ENCODE measurements around the gene ZFYVE26. TPM values are rescaled to one million over a fixed set of nuclear protein-coding genes. Genes with fewer than 3 reads are reported as not detected.

Gene ZFYVE26
- total RNA-seq = 10 to 100 TPM; 17.0 to 19.6 TPM

DNA sequence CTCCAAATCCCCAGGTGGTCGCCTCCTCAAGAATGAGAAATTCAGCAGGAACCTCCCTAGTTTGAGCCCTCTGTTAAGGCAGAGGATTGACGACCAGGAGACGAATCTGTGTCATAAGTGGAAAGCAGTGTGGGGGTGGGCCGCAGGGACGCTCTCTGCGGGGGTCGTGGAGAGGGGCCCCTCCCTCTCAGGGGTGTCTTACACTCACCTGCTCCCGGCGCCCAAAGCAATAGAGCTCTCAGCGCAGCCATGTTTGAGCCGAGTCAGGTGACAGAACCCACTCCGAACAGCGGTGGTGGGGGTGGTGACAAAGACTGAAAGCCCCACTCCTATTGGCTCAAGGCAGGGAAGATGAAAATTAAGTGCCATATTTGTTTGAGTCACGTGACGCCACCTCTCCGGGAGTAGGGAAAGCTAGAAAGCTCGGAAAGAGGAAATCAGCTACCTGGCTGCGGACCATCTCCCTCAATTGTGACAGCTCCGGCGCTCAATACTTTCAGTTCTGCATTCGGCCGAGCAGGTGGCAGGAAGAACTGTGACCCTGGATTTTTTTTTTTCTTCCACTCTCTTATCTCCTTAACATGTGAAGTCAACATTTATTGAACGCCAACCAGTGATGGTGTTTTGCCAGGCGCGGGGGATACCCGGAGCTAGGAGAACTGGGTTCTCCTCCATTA, at the start of gene ZFYVE26:
Gene ZFYVE26 (minus strand): TSS at position 265 of the 677 bp plus-strand sequence. CDS start 627 bp downstream, outside the sequence.
- Mint-ChIP-seq H3K4me3 (peak within 1 kb of the TSS; percentile 98), H3K27ac (peak within 1 kb of the TSS; percentile 96), H3K9me3 (no peaks in the 10 kb centered on the region), H3K4me1 (peaks cover 22% of the 10 kb centered on the region), H3K27me3 (no peaks in the 10 kb centered on the region), H3K36me3 (ENCODE audit: low read depth) (peaks cover 25% of the 10 kb centered on the region)
- peak; percentile 92 for ATAC-seq (replicated peaks)

GRCh38 chr14:67863223-67863622, 46.8 kb upstream of the ZFYVE26 start:
- Mint-ChIP-seq H3K27me3 (no peaks in the 10 kb centered on the region), H3K4me3 (no peak overlapping the region), H3K27ac (no peak overlapping the region), H3K4me1 (peaks cover 14% of the 10 kb centered on the region), H3K36me3 (ENCODE audit: low read depth) (peaks cover 14% of the 10 kb centered on the region), H3K9me3 (no peaks in the 10 kb centered on the region)
- no peak for ATAC-seq (replicated peaks)

DNA sequence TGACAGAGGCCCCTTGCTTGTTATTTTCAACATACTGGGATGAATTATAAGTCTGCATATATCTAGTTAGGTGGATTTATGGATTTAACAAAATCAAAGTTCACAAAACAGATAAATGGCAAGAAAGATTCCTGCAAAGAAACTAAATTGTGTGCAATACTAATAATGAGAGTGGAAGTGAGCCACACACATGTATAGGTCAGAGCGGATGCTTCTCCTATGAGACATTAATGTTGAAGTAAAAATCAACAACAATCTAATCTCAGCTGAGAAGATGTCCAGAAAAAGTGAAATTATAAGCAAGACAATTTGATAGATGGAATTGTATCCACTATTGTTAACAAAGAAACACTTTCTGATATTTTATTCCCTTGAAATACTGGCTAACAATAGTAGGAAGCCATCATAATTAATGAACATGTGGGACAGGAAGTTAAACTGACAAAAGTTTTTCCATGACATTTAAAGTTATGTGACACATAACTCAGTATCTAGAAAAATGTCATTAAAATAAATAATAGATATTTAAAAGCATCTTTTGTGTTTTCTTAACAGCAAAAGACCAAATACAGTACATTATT, 42.9 kb upstream of the ZFYVE26 start:
- Mint-ChIP-seq H3K27ac (no peak overlapping the region), H3K27me3 (no peaks in the 10 kb centered on the region), H3K4me3 (no peak overlapping the region), H3K36me3 (ENCODE audit: low read depth) (no peaks in the 10 kb centered on the region), H3K4me1 (peaks cover 6% of the 10 kb centered on the region), H3K9me3 (no peaks in the 10 kb centered on the region)
- ATAC-seq (replicated peaks) = no peak

DNA sequence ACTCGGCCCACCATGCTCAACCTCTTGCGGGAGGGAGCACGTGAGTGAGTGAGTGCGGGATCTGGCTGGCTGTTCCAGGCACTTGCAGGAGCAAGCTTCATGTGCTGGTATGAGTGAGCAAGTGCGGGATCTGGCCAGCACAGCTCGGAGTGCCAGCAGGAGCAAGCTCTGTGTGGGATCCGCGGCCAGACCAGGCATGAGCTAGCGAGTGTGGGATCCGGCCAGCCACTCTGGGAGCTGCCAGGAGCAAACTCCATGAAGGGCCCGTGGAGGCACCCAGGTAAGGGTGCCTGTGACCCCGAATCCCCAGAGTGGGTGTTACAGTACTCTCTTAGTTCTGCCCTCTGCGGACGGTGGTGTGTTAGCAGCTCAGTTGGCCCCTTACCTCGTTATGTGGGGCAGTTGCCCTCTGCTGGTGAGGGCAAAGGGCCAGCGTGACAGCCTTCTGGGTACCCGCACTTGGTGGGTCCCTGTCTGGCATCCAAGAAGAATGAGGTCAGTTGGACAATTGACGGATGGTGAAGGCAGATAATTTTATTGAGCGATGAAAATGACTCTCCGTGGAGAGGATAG, 41.5 kb upstream of the ZFYVE26 start:
- Mint-ChIP-seq H3K4me1 (no peaks in the 10 kb centered on the region), H3K4me3 (no peak overlapping the region), H3K27ac (no peak overlapping the region), H3K9me3 (no peaks in the 10 kb centered on the region), H3K36me3 (ENCODE audit: low read depth) (no peaks in the 10 kb centered on the region), H3K27me3 (no peaks in the 10 kb centered on the region)
- no peak for ATAC-seq (replicated peaks)

GRCh38 chr14:67856827-67857226, 40.4 kb upstream of the ZFYVE26 start:
- no peaks in the 10 kb centered on the region for H3K9me3 Mint-ChIP-seq
- H3K36me3 Mint-ChIP-seq (ENCODE audit: low read depth) = no peaks in the 10 kb centered on the region
- H3K27ac Mint-ChIP-seq = no peak overlapping the region
- H3K4me1 Mint-ChIP-seq = no peaks in the 10 kb centered on the region
- H3K27me3 Mint-ChIP-seq = no peaks in the 10 kb centered on the region
- no peak overlapping the region for H3K4me3 Mint-ChIP-seq
- ATAC-seq (replicated peaks) = no peak

- H3K27ac Mint-ChIP-seq = no peak overlapping the region
- H3K4me3 Mint-ChIP-seq = no peak overlapping the region
- H3K27me3 Mint-ChIP-seq = no peaks in the 10 kb centered on the region
- ATAC-seq (replicated peaks) = no peak
- no peaks in the 10 kb centered on the region for H3K4me1 Mint-ChIP-seq
- no peaks in the 10 kb centered on the region for H3K36me3 Mint-ChIP-seq (ENCODE audit: low read depth)
- no peaks in the 10 kb centered on the region for H3K9me3 Mint-ChIP-seq
Observed at GRCh38 chr14:67853715-67854114, 37.3 kb upstream of the ZFYVE26 start.

DNA sequence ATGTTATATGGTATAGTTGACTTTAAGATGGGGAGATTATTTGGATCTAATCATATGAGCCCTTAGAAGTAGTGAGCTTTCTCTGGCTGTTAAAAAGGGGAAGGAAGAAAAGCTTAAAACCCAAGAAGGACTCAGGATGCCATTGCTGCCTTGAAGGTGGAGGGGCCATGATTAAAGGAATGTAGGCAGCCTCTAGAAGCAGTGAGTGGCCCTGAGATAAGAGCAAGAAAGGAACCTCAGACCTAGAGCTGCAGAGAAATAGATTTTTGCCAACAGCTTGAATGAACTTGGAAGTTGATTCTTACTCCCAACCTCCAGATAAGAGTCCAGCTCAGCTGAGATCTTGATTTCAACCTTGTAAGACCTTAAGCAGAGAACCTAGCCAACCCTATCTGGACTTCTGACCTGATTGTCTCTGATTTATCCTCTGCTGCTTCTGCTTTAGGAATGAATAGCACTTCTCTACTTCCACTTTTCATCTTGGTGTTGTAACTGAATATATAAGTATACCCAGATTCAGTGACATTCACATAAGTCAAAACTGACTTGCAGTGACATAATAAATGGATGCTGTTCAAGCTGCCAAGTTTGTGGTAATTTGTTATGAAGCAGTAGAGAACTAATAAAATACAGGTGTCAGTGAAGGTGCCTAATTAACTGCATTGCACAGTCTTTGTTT, 36.7 kb upstream of the ZFYVE26 start:
- no peaks in the 10 kb centered on the region for H3K9me3 Mint-ChIP-seq
- H3K27ac Mint-ChIP-seq = no peak overlapping the region
- no peaks in the 10 kb centered on the region for H3K27me3 Mint-ChIP-seq
- no peak for ATAC-seq (replicated peaks)
- no peak overlapping the region for H3K4me3 Mint-ChIP-seq
- H3K4me1 Mint-ChIP-seq = no peaks in the 10 kb centered on the region
- no peaks in the 10 kb centered on the region for H3K36me3 Mint-ChIP-seq (ENCODE audit: low read depth)

GRCh38 chr14:67851785-67852410, 35.5 kb upstream of the ZFYVE26 start:
- Mint-ChIP-seq H3K27me3 (no peaks in the 10 kb centered on the region), H3K36me3 (ENCODE audit: low read depth) (no peaks in the 10 kb centered on the region), H3K27ac (no peak overlapping the region), H3K9me3 (peaks cover 5% of the 10 kb centered on the region), H3K4me1 (no peaks in the 10 kb centered on the region), H3K4me3 (no peak overlapping the region)
- ATAC-seq (replicated peaks) = no peak

GRCh38 chr14:67850066-67850830, 33.9 kb upstream of the ZFYVE26 start:
- no peak overlapping the region for H3K27ac Mint-ChIP-seq
- H3K36me3 Mint-ChIP-seq (ENCODE audit: low read depth) = no peaks in the 10 kb centered on the region
- peaks cover 5% of the 10 kb centered on the region for H3K9me3 Mint-ChIP-seq
- H3K4me3 Mint-ChIP-seq = no peak overlapping the region
- H3K27me3 Mint-ChIP-seq = no peaks in the 10 kb centered on the region
- ATAC-seq (replicated peaks) = no peak
- no peaks in the 10 kb centered on the region for H3K4me1 Mint-ChIP-seq

- no peak overlapping the region for H3K27ac Mint-ChIP-seq
- no peaks in the 10 kb centered on the region for H3K27me3 Mint-ChIP-seq
- H3K4me3 Mint-ChIP-seq = no peak overlapping the region
- peaks cover 5% of the 10 kb centered on the region for H3K9me3 Mint-ChIP-seq
- no peaks in the 10 kb centered on the region for H3K4me1 Mint-ChIP-seq
- no peak for ATAC-seq (replicated peaks)
- no peaks in the 10 kb centered on the region for H3K36me3 Mint-ChIP-seq (ENCODE audit: low read depth)
Observed at GRCh38 chr14:67846029-67846610, 29.7 kb upstream of the ZFYVE26 start.

DNA sequence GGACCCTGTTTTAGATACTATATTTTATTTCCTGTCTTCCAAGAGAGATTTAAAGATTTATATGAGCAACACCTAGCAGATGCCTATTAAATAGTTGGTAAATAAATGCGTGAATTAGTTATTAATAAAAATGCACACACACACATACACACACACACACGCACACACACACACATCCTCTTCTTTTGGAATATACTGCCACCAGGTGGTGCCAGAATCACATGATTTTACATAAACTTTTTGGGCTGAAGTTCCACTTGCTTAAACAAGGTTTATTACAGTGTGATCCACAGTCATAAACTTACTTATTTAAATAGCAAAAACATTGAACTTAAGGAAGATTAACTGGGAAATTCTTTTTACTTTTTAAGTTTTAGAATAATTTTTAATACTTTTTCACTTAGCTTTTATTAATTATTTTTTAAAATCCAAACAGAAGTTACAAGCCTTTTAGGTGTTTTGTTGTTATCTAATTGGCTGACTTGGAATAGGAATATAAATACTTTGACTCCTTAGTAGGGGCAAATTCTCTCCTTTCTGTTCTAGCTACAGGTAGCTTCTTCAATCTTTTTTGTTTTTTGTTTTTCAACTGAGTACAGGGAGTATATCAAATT, 20.7 kb upstream of the ZFYVE26 start:
- Mint-ChIP-seq H3K9me3 (no peaks in the 10 kb centered on the region), H3K27ac (no peak overlapping the region), H3K27me3 (no peaks in the 10 kb centered on the region), H3K36me3 (ENCODE audit: low read depth) (peaks cover 6% of the 10 kb centered on the region), H3K4me1 (no peaks in the 10 kb centered on the region), H3K4me3 (no peak overlapping the region)
- no peak for ATAC-seq (replicated peaks)

DNA sequence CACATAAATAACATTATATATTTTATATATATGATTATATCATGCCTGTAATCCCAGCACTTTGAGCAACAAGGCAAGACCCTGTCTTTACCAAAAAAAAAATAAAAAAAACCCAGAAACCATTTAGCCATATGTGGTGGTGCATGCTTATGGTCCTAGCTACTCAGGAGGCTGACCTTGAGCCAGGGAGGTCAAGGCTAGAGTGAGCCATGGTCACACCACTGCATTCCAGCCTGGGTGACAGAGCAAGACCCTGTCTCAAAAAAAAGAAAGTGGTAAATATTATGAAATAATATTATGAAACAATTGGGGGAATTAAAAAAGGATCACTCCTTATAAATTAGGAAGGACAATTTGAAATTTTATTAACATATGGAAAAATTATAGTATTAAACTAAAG, 19.2 kb upstream of the ZFYVE26 start:
- Mint-ChIP-seq H3K4me3 (no peak overlapping the region), H3K36me3 (ENCODE audit: low read depth) (peaks cover 10% of the 10 kb centered on the region), H3K27me3 (no peaks in the 10 kb centered on the region), H3K27ac (no peak overlapping the region), H3K4me1 (no peaks in the 10 kb centered on the region), H3K9me3 (no peaks in the 10 kb centered on the region)
- ATAC-seq (replicated peaks) = no peak

- Mint-ChIP-seq H3K4me3 (no peak overlapping the region), H3K4me1 (no peaks in the 10 kb centered on the region), H3K27me3 (no peaks in the 10 kb centered on the region), H3K9me3 (no peaks in the 10 kb centered on the region), H3K27ac (no peak overlapping the region), H3K36me3 (ENCODE audit: low read depth) (peaks cover 26% of the 10 kb centered on the region)
- no peak for ATAC-seq (replicated peaks)
Observed at GRCh38 chr14:67833403-67833802, 17.0 kb upstream of the ZFYVE26 start.

Measured in activated T-helper 17 cell treated with anti-CD3 and anti-CD28 coated beads, Interleukin-2, amount 50 U/mL, for 72 hours (primary cell).